Measurements from ENCODE around the gene TBCK. TPM values are rescaled to one million over a fixed set of nuclear protein-coding genes. Genes with fewer than 3 reads are reported as not detected.

The TBCK gene
- total and polyA plus RNA-seq, 9 of the 15 experiments (the other 6 are each of a cell fraction or from before 2014, with no cell fraction given): 5.3 to 26.6 (median 16.2) TPM

- peak in 1 of 2 experiments; percentile 83; a peak in 2 of 4 replicates for TF ChIP-seq MLLT1 (IDR thresholded peaks at IDR 0.05)
Measured at GRCh38 chr4:106021737-106022410, 294.1 kb downstream of the TBCK start (continued).

GRCh38 chr4:106019771-106020170 lies 296.2 kb downstream of the TBCK start:
- no peaks in the 10 kb centered on the region for H4K20me1 ChIP-seq (replicated peaks; ENCODE audit: control insufficient read depth, insufficient read depth, low read length)
- H3K79me2 ChIP-seq (ENCODE audit: control insufficient read depth, insufficient read depth, low read length): no peaks in the 10 kb centered on the region
- no peak for ATAC-seq
- H3K9me1 ChIP-seq (ENCODE audit: control insufficient read depth, insufficient read depth, low read length): no peaks in the 10 kb centered on the region
- H3K9ac ChIP-seq (ENCODE audit: insufficient read depth in 1 of 2, low read depth in 2 of 2, low read length in 2 of 2): no peak overlapping the region
- H3K27ac ChIP-seq (ENCODE audit: extremely low read depth, low read depth, low read length): no peak overlapping the region
- no peak overlapping the region for H2AFZ ChIP-seq (ENCODE audit: low read depth, low read length)
- in situ Hi-C loops (cut with MboI) (no loop called here), intact Hi-C loops (cut with micrococcal nuclease) (no loop called here)
- H3K27me3 ChIP-seq (ENCODE audit: control insufficient read depth in 2 of 2, insufficient read depth in 2 of 2, low read length in 2 of 2): no peaks in the 10 kb centered on the region
- H3K4me3 ChIP-seq: no peak overlapping the region
- H3K4me2 ChIP-seq (ENCODE audit: insufficient read depth, low read length): no peak overlapping the region
- no peaks in the 10 kb centered on the region for H3K36me3 ChIP-seq (ENCODE audit: control insufficient read depth, insufficient read depth, low read length)
- BruUV-seq (replicated peaks): no TSS peak
- H3K9me3 ChIP-seq (replicated peaks; ENCODE audit: control insufficient read depth, insufficient read depth, low read depth, low read length): no peaks in the 10 kb centered on the region
- TF ChIP-seq CREB1 (IDR thresholded peaks at IDR 0.05) (no peak), CREB1 (CRISPR knock-in tag; IDR thresholded peaks at IDR 0.05) (no peak), MLX (CRISPR knock-in tag; conservative IDR thresholded peaks at IDR 0.05) (no peak), MIER1 (IDR thresholded peaks at IDR 0.05; ENCODE audit: low read depth) (no peak), ARID3A (IDR thresholded peaks at IDR 0.05; ENCODE audit: borderline replicate concordance, low read depth, low read length) (no peak), PPARD (CRISPR knock-in tag; IDR thresholded peaks at IDR 0.05) (no peak), GTF3C2 (IDR thresholded peaks at IDR 0.05; ENCODE audit: borderline replicate concordance, extremely low read depth, insufficient read length) (no peak), PRMT5 (CRISPR knock-in tag; IDR thresholded peaks at IDR 0.05) (no peak)
- no peaks in the 10 kb centered on the region for H3K4me1 ChIP-seq (replicated peaks in 1 of 2; ENCODE audit: control insufficient read depth in 2 of 2, insufficient read depth in 2 of 2, low read length in 2 of 2)
- FAIRE-seq: no peak
- CTCF ChIA-PET (ENCODE audit: low intra/inter-chr PET ratio): no interaction called here
- DNase-seq (ENCODE audit: extremely low read depth in 1 of 4, low spot score in 3 of 4): no peak
- POLR2A ChIA-PET: interaction anchor here (0.5 kb wide), 1 partner anchor 1819 kb away, joined by 4 read pairs; no protein-coding TSS in a partner anchor

All from K562 (cell line).